ENCODE results near the gene C1orf50.

Gene C1orf50

GRCh38 chr1:42825036-42825851 lies 58.2 kb downstream of the C1orf50 start:
- no peaks in the 10 kb centered on the region for H3K27me3 ChIP-seq (ENCODE audit: insufficient read depth, low read length)
- H3K9ac ChIP-seq (ENCODE audit: low read depth, low read length): no peak overlapping the region; the same call in 1 of the 2 replicates
- peaks cover 6% of the 10 kb centered on the region for H3K4me1 ChIP-seq (ENCODE audit: insufficient read depth, low read length)
- 86% methylated on average over 9 of the region's 10 CpGs for WGBS
- H3K36me3 ChIP-seq (ENCODE audit: insufficient read depth, low read length): no peaks in the 10 kb centered on the region
- H3K27ac ChIP-seq (ENCODE audit: low read depth, low read length): no peak overlapping the region
- H3K9me3 ChIP-seq (ENCODE audit: insufficient read depth, low read depth, low read length): no peaks in the 10 kb centered on the region
- H3K4me3 ChIP-seq (ENCODE audit: low read length): no peak overlapping the region

All from HUES64 (cell line).